Fibroblast of lung (primary cell): ENCODE data around the gene CC2D2A.

ENCODE experiments used
- CTCF ChIP-seq, 2 donors: IDR thresholded peaks in 1 of 2; conservative IDR thresholded peaks in 1 of 2; 1 replicate in 1 of 2; 2 replicates in 1 of 2; pipeline ENCODE4 v1.5.1; 2011 to 2012; ENCODE audit warnings: low read length in 2 of 2, control low read depth in 1 of 2, inconsistent platforms in 1 of 2, low read depth in 1 of 2, mild to moderate bottlenecking in 1 of 2
- EZH2 ChIP-seq: IDR thresholded peaks from 2 replicates; pipeline ENCODE4 v1.5.1; 2012; ENCODE audit warnings: low read length, control low read depth, mild to moderate bottlenecking; ENCODE audit errors: missing control alignments

- no peak for TF ChIP-seq EZH2
- TF ChIP-seq CTCF (conservative IDR thresholded peaks at IDR 0.05 in 1 of 2, IDR thresholded peaks at IDR 0.05 in 1 of 2; ENCODE audit: low read depth in 1 of 2, low read length in 2 of 2), result no peak
These were observed 51.9 kb downstream of the CC2D2A start for GRCh38 chr4:15521442-15522039.
